Measurements from ENCODE around the gene SPTLC2.

The SPTLC2 gene

GRCh38 chr14:77457522-77458248, 158.8 kb downstream of the SPTLC2 start, which contains the start of the genes AHSA1 and VIPAS39:
TSS of gene AHSA1 (plus strand) at chr14:77458093. CDS start at chr14:77458190, 97 bp downstream.
TSS of gene VIPAS39 (minus strand) at chr14:77457601. CDS start at chr14:77454102, 3,499 bp downstream.
- DNase-seq = peak; percentile 96 to 99

- no peak for DNase-seq
These were observed 159.3 kb downstream of the SPTLC2 start for GRCh38 chr14:77457115-77457521.
